Endothelial cell of umbilical vein (primary cell): ENCODE results near the gene GFI1B. TPM values are rescaled to one million over a fixed set of nuclear protein-coding genes. Genes with fewer than 3 reads are reported as not detected.

Experiments
- BruUV-seq: library from RNA; stranded (reverse); fragments of 400-500 nt; replicated peaks from 2 replicates; lab custom pipeline; 2021; lab: Mats Ljungman, UMichigan
- CTCF ChIA-PET: fragments of 300-600, 350-600 bp; sonication (Branson Sonifier 250); formaldehyde crosslinking; loops from one replicate; lab custom pipeline; 2021; ENCODE audit warnings: antibody characterized with exemption, inconsistent platforms; lab: Charles Lee
- POLR2A ChIA-PET: fragments of 300-600, 350-600 bp; sonication (Branson Sonifier 250); formaldehyde crosslinking; loops from one replicate; lab custom pipeline; 2021; ENCODE audit warnings: antibody characterized with exemption, inconsistent platforms; lab: Charles Lee
- DNase-seq: peaks from one replicate; pipeline ENCODE4 v3.0.0-alpha.2; 2011; ENCODE audit warnings: low read depth, low spot score
- FAIRE-seq: peaks from 2 replicates; lab custom pipeline; 2011; peaks lifted over from hg19 to GRCh38; lab: Jason Lieb, UNC
- H2AFZ ChIP-seq: 2 replicates; pipeline ENCODE4 v1.6.0; 2012; ENCODE audit warnings: low read depth, low read length, control low read depth, inconsistent platforms
- H3K27ac ChIP-seq: 2 replicates; pipeline ENCODE4 v1.5.1; 2011; ENCODE audit warnings: low read depth, mild to moderate bottlenecking, control low read depth, low read length, moderate library complexity; ENCODE audit not compliant: insufficient read depth
- H3K27me3 ChIP-seq, 2 experiments: 2 replicates each; pipeline versions ENCODE4 v1.6.0 to v1.6.1; 2011; ENCODE audit warnings: low read length in 2 of 2, mixed read lengths in 1 of 2; ENCODE audit not compliant: control insufficient read depth in 2 of 2, insufficient read depth in 2 of 2
- H3K36me3 ChIP-seq, 2 experiments: 2 replicates in 1 of 2; 3 replicates in 1 of 2; pipeline ENCODE4 v1.5.1; 2011; ENCODE audit warnings: low read length in 2 of 2, mild to moderate bottlenecking in 1 of 2, moderate library complexity in 1 of 2; ENCODE audit not compliant: control insufficient read depth in 2 of 2, insufficient read depth in 2 of 2; ENCODE audit errors: extremely low read depth in 1 of 2
- H3K4me1 ChIP-seq: 3 replicates; pipeline ENCODE4 v1.5.1; 2011; ENCODE audit warnings: mild to moderate bottlenecking, low read length; ENCODE audit not compliant: control insufficient read depth, insufficient read depth; ENCODE audit errors: extremely low read depth
- H3K4me2 ChIP-seq: 2 replicates; pipeline ENCODE4 v1.6.1; 2011; ENCODE audit warnings: low read length, control low read depth, mixed read lengths; ENCODE audit not compliant: insufficient read depth
- H3K4me3 ChIP-seq, 3 experiments: fragments of 200-600 bp in 1 of 3; sonication (generic), shearing (Covaris generic) in 1 of 3; replicated peaks in 1 of 3; 2 replicates each; pipeline ENCODE4 v1.5.1; 2011 to 2016; ENCODE audit warnings: control low read depth in 3 of 3, low read length in 3 of 3, mild to moderate bottlenecking in 2 of 3, inconsistent platforms in 1 of 3, low read depth in 1 of 3, moderate library complexity in 1 of 3; ENCODE audit not compliant: insufficient read depth in 1 of 3
- H3K79me2 ChIP-seq: 2 replicates; pipeline ENCODE4 v1.6.0; 2012; ENCODE audit warnings: low read length, inconsistent platforms; ENCODE audit not compliant: control insufficient read depth, insufficient read depth
- H3K9ac ChIP-seq: replicated peaks from 2 replicates; pipeline ENCODE3; 2011; ENCODE audit warnings: low read length, control low read depth; ENCODE audit not compliant: insufficient read depth; ENCODE audit errors: extremely low read depth
- H3K9me1 ChIP-seq: replicated peaks from 3 replicates; pipeline ENCODE4 v1.6.0; 2011; ENCODE audit warnings: mild to moderate bottlenecking, low read length; ENCODE audit not compliant: control insufficient read depth, insufficient read depth; ENCODE audit errors: extremely low read depth
- H3K9me3 ChIP-seq: replicated peaks from 2 replicates; pipeline ENCODE4 v1.5.1; 2012; ENCODE audit warnings: low read length, inconsistent platforms; ENCODE audit not compliant: control insufficient read depth, insufficient read depth
- H4K20me1 ChIP-seq: replicated peaks from 2 replicates; pipeline ENCODE3; 2011; ENCODE audit warnings: mild to moderate bottlenecking, low read length; ENCODE audit not compliant: control insufficient read depth, insufficient read depth; ENCODE audit errors: extremely low read depth
- EZH2 ChIP-seq: IDR thresholded peaks from 2 replicates; pipeline ENCODE4 v1.6.1; 2012; ENCODE audit warnings: borderline replicate concordance, low read depth, mild to moderate bottlenecking, moderate library complexity, low read length, inconsistent platforms; ENCODE audit not compliant: severe bottlenecking
- FOS ChIP-seq: IDR thresholded peaks from 2 replicates; pipeline ENCODE4 v1.6.1; 2011; ENCODE audit warnings: mild to moderate bottlenecking, low read length, moderate library complexity, borderline replicate concordance; ENCODE audit not compliant: insufficient read depth
- GATA2 ChIP-seq: IDR thresholded peaks from 2 replicates; pipeline ENCODE4 v1.7.0; 2011; ENCODE audit warnings: low read depth, mild to moderate bottlenecking, moderate library complexity, mixed read lengths, low read length; ENCODE audit not compliant: insufficient read length, insufficient read depth
- JUN ChIP-seq: IDR thresholded peaks from 2 replicates; pipeline ENCODE4 v1.6.1; 2011; ENCODE audit warnings: borderline replicate concordance, low read depth; ENCODE audit not compliant: insufficient read length, insufficient read depth
- MYC ChIP-seq: IDR thresholded peaks from one replicate; pipeline ENCODE4 v1.6.1; 2011; ENCODE audit warnings: mild to moderate bottlenecking, low read depth, low read length
- POLR2A ChIP-seq: IDR thresholded peaks from 2 replicates; pipeline ENCODE4 v1.6.1; 2012; ENCODE audit warnings: low read depth, mild to moderate bottlenecking, control low read depth, low read length
- dilution Hi-C: fragments of 300-500 bp; cut with MboI; formaldehyde crosslinking; loops from one replicate; pipeline ENCODE4 v1.15.0; 2019; ENCODE audit warnings: low sequenced_read_pairs; ENCODE audit not compliant: extremely low pct_ligation_motif_present
- intact Hi-C: fragments of 100-400 bp; cut with micrococcal nuclease; formaldehyde crosslinking; loops from one replicate; pipeline ENCODE4 v1.10.0; 2022
- polyA plus RNA-seq, 4 experiments: library from polyadenylated mRNA; depleted of rRNA in 3 of 4; stranded (reverse) in 3 of 4; unstranded in 1 of 4; fragments of >200 nt; gene quantifications; 2 replicates each; pipeline versions ENCODE4 v1.2.1 to v1.2.3, GENCODE V29; 2011 to 2012; ENCODE audit warnings: missing spikeins in 1 of 4
- total RNA-seq: library from RNA; stranded (reverse); gene quantifications from 2 replicates; pipeline ENCODE4 v1.2.3, GENCODE V29; 2021
- TF ChIP-seq, protein P1 (sequence below): IDR thresholded peaks from 2 replicates; pipeline ENCODE4 v1.6.1; 2011; ENCODE audit not compliant: insufficient read depth, insufficient read length

Gene GFI1B
- total and polyA plus RNA-seq, 2 donors (not counting 3 experiments of a cell fraction or from before 2014, with no cell fraction given) = 0.04 TPM; not detected in 1

DNA sequence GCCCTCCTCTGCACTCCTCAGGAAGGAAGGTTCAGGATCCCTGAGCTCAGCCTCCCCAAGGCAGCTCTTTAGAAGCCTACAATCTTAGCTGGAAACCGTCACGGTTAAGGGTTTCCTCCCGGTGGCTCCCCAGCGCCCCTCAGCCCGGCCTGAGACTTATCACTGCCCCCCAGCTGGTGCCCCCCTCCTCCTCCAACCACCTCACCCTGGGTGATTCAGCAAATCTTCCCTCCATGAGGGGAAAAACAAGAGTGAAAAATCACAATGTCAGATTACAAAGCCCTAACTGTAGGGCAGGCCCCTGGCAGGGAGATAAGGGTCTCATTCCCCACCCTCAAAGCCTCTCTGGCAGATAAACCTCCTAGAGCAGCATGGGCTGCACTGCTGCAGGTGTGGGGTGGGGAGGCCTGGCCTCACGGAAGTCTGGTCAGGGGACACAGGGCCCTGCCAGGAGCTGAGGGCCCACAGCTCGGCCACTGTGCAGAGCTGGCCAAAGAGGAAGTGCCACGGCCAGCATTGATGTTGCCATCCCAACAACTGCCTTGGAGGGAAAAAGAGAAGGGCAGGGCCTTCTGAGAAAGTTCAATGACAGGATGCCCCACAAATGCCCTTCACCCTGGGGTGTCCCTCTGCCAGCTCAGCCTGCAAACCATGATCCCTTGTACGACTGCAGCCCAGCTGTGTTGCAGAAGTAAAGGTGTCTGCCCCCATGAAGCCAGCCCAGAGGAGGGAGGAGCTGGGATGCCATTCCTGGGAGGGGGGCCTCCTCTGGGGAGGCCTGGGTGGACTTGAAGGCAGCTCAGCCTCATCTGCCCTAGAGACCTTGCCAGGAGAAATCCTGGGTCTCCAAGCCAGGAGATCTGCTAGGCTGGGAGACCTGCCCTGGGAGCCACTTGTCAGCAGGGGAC, 25.9 kb downstream of the GFI1B start:
- dilution Hi-C loops = no loop called here
- no peak for FAIRE-seq
- H3K9me3 ChIP-seq = no peaks in the 10 kb centered on the region
- H3K27ac ChIP-seq = no peak overlapping the region
- no peaks in the 10 kb centered on the region for H4K20me1 ChIP-seq
- intact Hi-C loops = no loop called here
- H3K4me3 ChIP-seq = no peak overlapping the region
- POLR2A ChIA-PET = no interaction called here
- BruUV-seq = no TSS peak
- H3K9me1 ChIP-seq = no peaks in the 10 kb centered on the region
- TF ChIP-seq EZH2 (no peak), POLR2A (no peak), FOS (no peak)
- CTCF ChIA-PET = interaction anchor here (1.4 to 2.9 kb wide), 2 partner anchors 17 to 27 kb away, joined by 4 to 16 read pairs; partner anchors contain the start of gene GFI1B
- H2AFZ ChIP-seq = no peak overlapping the region
- no peaks in the 10 kb centered on the region for H3K4me1 ChIP-seq
- no peaks in the 10 kb centered on the region for H3K36me3 ChIP-seq
- no peak for DNase-seq
- peaks cover 5 to 6% of the 10 kb centered on the region in 2 experiments for H3K27me3 ChIP-seq
- no peak overlapping the region for H3K4me2 ChIP-seq
- no peak overlapping the region for H3K9ac ChIP-seq
- H3K79me2 ChIP-seq = no peaks in the 10 kb centered on the region

DNA sequence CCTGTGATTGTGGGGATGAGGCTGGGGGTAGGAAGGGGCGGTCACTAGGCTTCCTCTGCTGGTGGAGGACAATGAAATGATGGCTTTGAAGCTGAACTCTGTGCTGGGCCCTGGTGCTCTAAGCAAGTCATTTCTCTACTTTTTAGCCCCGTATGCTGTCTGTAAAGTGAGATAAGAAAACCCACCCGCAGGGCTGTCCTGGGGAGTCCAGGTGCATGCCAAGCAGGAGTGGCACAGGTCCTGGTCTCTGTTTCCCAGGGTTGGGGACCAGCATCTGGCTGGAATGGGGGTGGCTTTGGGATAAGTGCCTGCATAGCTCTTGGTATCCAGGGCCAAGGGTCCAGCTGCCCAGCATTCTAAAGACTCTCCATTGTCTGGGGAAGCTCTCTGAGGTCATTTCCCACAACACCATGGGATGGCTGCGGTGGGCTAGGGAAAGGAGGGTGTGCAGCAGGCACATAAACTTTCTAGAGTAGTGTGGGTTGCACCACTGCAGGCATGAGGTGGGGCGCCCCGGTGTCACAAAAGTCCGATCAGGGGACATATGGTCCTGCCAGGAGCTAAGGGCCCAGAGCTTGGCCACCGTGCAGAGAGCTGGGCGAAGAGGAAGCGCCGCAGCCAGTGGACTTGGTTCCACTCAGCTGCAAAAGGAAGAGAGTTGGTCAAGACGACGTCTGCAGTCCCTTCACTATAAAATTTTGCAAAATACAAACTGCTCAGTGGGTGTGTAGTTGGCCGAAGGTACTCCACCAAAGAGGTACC, 26.7 kb downstream of the GFI1B start:
- ChIA-PET POLR2A (no interaction called here), CTCF (interaction anchor here (1.4 to 2.9 kb wide), 3 partner anchors 17 to 27 kb away, joined by 3 to 16 read pairs (median 4); partner anchors contain the start of gene GFI1B)
- Histone ChIP-seq H4K20me1 (no peaks in the 10 kb centered on the region), H3K79me2 (no peaks in the 10 kb centered on the region), H3K27ac (no peak overlapping the region), H3K4me3 (no peak overlapping the region), H3K4me1 (no peaks in the 10 kb centered on the region), H3K9ac (no peak overlapping the region), H3K4me2 (no peak overlapping the region), H3K9me1 (no peaks in the 10 kb centered on the region), H3K9me3 (no peaks in the 10 kb centered on the region), H2AFZ (no peak overlapping the region), H3K36me3 (no peaks in the 10 kb centered on the region), H3K27me3 (peaks cover 5 to 6% of the 10 kb centered on the region in 2 experiments)
- dilution Hi-C loops (no loop called here), intact Hi-C loops (no loop called here)
- FAIRE-seq (no peak), DNase-seq (no peak)
- TF ChIP-seq, protein P1, sequence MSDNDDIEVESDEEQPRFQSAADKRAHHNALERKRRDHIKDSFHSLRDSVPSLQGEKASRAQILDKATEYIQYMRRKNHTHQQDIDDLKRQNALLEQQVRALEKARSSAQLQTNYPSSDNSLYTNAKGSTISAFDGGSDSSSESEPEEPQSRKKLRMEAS = no peak
- TF ChIP-seq EZH2 (no peak), GATA2 (no peak), MYC (no peak), POLR2A (no peak), JUN (no peak)
- no TSS peak for BruUV-seq
